Muscle layer of duodenum (tissue), 2 donors: ENCODE measurements around the gene NDUFS5.
"Not testable (repeated sequence)": the region's sequence is repeated elsewhere in the genome, so short reads cannot be mapped to it uniquely, and the experiment has no call there.

Experiments used
- H3K27ac ChIP-seq: one replicate; pipeline ENCODE4 v1.7.0; 2013; ENCODE audit warnings: mild to moderate bottlenecking, low read length
- H3K27me3 ChIP-seq: one replicate; pipeline ENCODE4 v1.7.0; 2013; ENCODE audit warnings: low read depth, mild to moderate bottlenecking, control low read depth, low read length
- H3K36me3 ChIP-seq, 2 donors: one replicate each; pipeline ENCODE4 v1.7.0; 2013; ENCODE audit warnings: low read length in 2 of 2, control low read depth in 1 of 2, mild to moderate bottlenecking in 1 of 2; ENCODE audit not compliant: insufficient read depth in 2 of 2, control insufficient read depth in 1 of 2
- H3K4me1 ChIP-seq, 2 donors: one replicate each; pipeline ENCODE4 v1.7.0; 2013; ENCODE audit warnings: low read length in 2 of 2, mild to moderate bottlenecking in 2 of 2, control low read depth in 1 of 2, moderate library complexity in 1 of 2; ENCODE audit not compliant: insufficient read depth in 2 of 2, control insufficient read depth in 1 of 2
- H3K4me3 ChIP-seq, 2 donors: one replicate each; pipeline ENCODE4 v1.7.0; 2013; ENCODE audit warnings: low read length in 2 of 2, low read depth in 1 of 2, mild to moderate bottlenecking in 1 of 2
- H3K9me3 ChIP-seq, 2 donors: one replicate each; pipeline ENCODE4 v1.7.0; 2013; ENCODE audit warnings: low read length in 2 of 2, control low read depth in 1 of 2, mild to moderate bottlenecking in 1 of 2; ENCODE audit not compliant: control insufficient read depth in 1 of 2
- donor health status: healthy.

NDUFS5 gene

GRCh38 chr1:39020494-39020893, 5.7 kb upstream of the NDUFS5 start:
- H3K27ac ChIP-seq, H3K36me3 ChIP-seq, H3K4me1 ChIP-seq, H3K4me3 ChIP-seq, H3K27me3 ChIP-seq, H3K9me3 ChIP-seq: not testable (repeated sequence)

DNA sequence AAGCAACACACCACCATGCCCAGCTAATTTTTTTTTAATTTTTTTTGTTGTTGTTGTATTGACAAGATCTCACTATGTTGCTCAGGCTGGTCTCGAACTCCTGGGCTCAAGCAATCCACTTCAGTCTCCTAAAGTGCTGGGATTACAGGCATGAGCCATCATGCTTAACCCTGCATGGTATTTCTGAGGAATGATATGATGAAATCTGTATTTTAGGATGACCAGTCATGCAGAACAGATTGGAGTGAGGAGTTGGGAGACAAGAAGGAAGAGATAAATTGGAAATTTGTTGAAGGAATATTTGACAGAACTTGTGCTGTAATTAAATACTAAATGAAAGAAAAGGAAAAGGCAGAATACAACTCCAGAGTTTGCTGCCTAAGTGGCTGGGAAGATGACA, 4.7 kb upstream of the NDUFS5 start:
- Histone ChIP-seq H3K9me3 (no peaks in the 10 kb centered on the region), H3K4me3 (no peak overlapping the region), H3K4me1 (peaks cover 0 to 7% of the 10 kb centered on the region in 2 donors), H3K27ac (no peak overlapping the region), H3K27me3 (no peaks in the 10 kb centered on the region), H3K36me3 (peaks cover 0 to 7% of the 10 kb centered on the region in 2 donors)

DNA sequence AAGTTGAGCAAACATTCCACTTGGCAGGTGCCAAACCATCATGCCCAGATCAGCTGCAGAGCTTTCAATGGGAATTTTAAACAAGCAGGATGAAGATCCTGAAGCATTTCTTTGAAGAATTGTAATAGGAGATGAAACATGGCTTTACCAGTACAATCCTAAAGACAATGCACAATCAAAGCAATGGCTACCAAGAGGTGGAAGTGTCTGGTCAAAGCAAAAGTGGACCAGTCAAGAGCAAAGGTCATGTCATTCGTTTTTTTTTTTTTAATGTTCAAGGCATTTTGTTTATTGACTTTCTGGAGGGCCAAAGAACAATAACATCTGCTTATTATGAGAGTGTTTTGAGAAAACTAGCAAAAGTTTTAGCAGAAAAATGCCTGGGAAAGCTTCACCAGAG, 3.0 kb upstream of the NDUFS5 start:
- Histone ChIP-seq H3K9me3 (no peaks in the 10 kb centered on the region), H3K4me3 (no peak overlapping the region), H3K36me3 (peaks cover 0 to 12% of the 10 kb centered on the region in 2 donors), H3K27me3 (no peaks in the 10 kb centered on the region), H3K4me1 (peaks cover 0 to 16% of the 10 kb centered on the region in 2 donors), H3K27ac (no peak overlapping the region)

DNA sequence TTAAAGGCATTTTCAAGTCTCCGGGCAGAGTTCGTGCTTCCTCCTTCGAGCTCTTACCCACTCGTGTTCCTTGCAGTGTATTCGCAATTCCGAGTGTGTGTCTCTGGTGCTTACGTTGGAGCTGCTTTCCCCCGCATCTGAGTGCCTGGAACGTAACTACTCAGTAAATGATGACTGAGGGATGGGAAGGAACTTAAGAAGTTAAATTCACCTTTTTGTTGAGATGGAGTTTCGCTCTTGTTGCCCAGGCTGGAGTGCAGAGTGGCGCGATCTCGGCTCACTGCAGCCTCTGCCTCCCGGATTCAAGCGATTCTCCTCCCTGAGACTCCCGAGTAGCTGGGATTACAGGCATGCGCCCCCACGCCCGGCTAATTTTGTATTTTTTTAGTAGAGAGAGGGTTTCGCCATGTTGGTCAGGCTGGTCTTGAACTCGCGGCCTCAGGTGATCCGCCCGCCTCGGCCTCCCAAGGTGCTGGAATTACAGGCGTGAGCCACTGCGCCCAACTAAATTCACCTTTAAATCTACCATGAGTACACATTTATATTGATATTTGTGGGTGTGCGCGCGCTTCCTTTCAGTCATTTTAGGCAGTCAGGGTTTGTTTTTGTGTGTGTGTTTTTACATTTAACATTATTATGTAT, 837 bp downstream of the NDUFS5 start:
- Histone ChIP-seq H3K9me3 (no peaks in the 10 kb centered on the region), H3K4me1 (peaks cover 0 to 16% of the 10 kb centered on the region in 2 donors), H3K36me3 (peaks cover 15 to 28% of the 10 kb centered on the region in 2 donors), H3K27me3 (no peaks in the 10 kb centered on the region), H3K4me3 (peak overlapping the region; percentile 81 to 96), H3K27ac (peak overlapping the region; percentile 100)

DNA sequence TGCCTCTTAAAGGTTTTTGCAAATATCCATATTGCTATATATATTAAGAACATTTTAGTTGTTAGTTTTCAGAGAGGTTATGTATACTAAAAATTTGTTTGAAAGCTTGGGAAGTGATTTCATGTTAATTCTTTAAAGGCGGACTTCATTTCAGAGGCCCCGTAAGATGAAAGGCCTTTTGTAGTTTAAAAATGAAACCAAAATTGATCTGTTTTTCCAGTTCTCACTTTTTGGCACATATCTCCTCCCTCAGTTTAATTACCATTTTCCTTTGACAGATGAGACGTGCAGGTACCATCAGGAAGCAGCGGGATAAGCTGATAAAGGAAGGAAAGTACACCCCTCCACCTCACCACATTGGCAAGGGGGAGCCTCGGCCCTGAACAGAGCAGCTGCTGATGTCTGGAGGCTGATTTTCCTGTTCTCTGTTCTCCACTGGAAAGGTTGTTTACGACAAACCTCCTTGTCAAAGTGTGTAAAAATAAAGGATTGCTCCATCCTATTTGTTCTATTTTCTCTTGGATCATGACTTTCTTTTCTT, 8.0 kb downstream of the NDUFS5 start:
- Histone ChIP-seq H3K4me3 (no peak overlapping the region), H3K27me3 (no peaks in the 10 kb centered on the region), H3K4me1 (no peaks in the 10 kb centered on the region), H3K27ac (no peak overlapping the region), H3K9me3 (no peaks in the 10 kb centered on the region), H3K36me3 (peaks cover 26 to 43% of the 10 kb centered on the region in 2 donors)

DNA sequence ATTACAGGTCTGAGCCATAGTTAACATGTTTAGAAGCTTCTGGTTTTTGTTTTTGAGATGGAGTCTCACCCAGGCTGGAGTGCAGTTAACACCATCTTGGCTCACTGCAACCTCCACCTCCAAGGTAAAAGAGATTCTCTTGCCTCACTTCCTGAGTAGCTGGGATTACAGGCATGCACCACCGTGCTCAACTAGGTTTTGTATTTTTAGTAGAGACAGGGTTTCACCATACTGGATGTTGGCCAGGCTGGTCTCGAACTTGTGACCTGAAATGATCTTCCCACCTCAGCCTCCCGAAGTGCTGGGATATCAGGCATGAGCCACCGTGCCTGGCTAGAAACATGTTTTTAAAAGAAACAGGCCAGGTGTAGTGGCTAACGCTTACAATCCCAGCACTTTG, 10.5 kb downstream of the NDUFS5 start:
- H3K27ac ChIP-seq = no peak overlapping the region
- H3K27me3 ChIP-seq = no peaks in the 10 kb centered on the region
- peaks cover 16 to 36% of the 10 kb centered on the region in 2 donors for H3K36me3 ChIP-seq
- H3K4me3 ChIP-seq = no peak overlapping the region
- H3K4me1 ChIP-seq = no peaks in the 10 kb centered on the region
- no peaks in the 10 kb centered on the region for H3K9me3 ChIP-seq

GRCh38 chr1:39043513-39043912, 17.4 kb downstream of the NDUFS5 start:
- Histone ChIP-seq H3K9me3 (no peaks in the 10 kb centered on the region), H3K36me3 (peaks cover 3 to 20% of the 10 kb centered on the region in 2 donors), H3K27ac (no peak overlapping the region)

GRCh38 chr1:39044762-39045161, 18.6 kb downstream of the NDUFS5 start:
- no peaks in the 10 kb centered on the region for H3K4me1 ChIP-seq
- no peaks in the 10 kb centered on the region for H3K27me3 ChIP-seq
- H3K36me3 ChIP-seq = peaks cover 3 to 20% of the 10 kb centered on the region in 2 donors
- no peaks in the 10 kb centered on the region for H3K9me3 ChIP-seq
- no peak overlapping the region for H3K27ac ChIP-seq
- H3K4me3 ChIP-seq = no peak overlapping the region

More at GRCh38 chr1:39043513-39043912, 17.4 kb downstream of the NDUFS5 start:
- no peaks in the 10 kb centered on the region for H3K27me3 ChIP-seq
- H3K4me1 ChIP-seq = no peaks in the 10 kb centered on the region
- H3K4me3 ChIP-seq = no peak overlapping the region

DNA sequence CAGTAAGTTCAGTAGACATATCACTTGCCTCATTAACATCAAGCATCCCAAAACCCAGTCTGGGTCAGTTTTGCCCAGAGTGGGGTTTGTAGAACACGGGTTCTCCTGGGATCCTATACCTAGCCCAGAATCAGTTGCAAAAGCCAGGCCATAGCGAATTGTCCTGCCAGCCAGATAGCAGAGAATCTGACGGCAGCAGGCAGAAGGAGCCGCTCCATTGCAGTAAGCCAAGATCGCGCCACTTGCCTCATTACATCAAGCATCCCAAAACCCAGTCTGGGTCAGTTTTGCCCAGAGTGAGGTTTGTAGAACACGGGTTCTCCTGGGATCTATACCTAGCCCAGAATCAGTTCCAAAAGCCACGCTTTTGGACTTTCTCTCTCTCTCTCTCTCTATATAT, 19.1 kb downstream of the NDUFS5 start:
- Histone ChIP-seq H3K9me3 (no peaks in the 10 kb centered on the region), H3K27ac (no peak overlapping the region), H3K4me1 (no peaks in the 10 kb centered on the region), H3K4me3 (no peak overlapping the region), H3K27me3 (no peaks in the 10 kb centered on the region), H3K36me3 (peaks cover 3 to 20% of the 10 kb centered on the region in 2 donors)

DNA sequence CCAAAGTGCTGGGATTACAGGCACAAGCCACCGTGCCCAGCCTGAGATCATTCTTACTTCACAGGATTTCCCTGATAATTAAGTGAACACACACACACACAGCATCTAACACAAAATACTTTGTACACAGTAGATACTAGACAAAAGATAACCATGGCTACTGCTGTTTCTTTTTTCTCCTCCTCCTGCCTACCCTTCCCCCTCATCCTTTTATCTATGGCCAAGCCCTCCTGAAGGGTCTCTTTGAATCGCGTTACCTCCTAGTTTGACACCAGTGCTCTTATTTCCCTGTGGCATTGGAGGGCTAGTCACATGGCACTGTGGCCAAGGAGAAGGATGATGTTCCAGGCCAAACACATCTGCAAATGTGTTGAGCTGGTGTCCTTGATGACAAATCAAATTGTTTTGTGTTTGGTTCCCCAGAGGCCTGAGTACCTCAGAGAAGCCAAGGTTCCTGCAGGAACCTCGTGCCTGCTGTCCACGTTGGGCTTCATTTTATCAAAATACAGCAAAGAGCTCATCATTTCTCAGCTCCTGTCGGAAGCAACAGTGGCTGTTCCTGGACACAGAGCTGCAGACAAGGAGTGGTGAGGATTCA, 20.6 kb downstream of the NDUFS5 start:
- H3K9me3 ChIP-seq = no peaks in the 10 kb centered on the region
- no peaks in the 10 kb centered on the region for H3K27me3 ChIP-seq
- peaks cover under 1 to 15% of the 10 kb centered on the region in 2 donors for H3K36me3 ChIP-seq
- peak overlapping the region; percentile 74 for H3K27ac ChIP-seq
- no peaks in the 10 kb centered on the region for H3K4me1 ChIP-seq
- no peak overlapping the region for H3K4me3 ChIP-seq

DNA sequence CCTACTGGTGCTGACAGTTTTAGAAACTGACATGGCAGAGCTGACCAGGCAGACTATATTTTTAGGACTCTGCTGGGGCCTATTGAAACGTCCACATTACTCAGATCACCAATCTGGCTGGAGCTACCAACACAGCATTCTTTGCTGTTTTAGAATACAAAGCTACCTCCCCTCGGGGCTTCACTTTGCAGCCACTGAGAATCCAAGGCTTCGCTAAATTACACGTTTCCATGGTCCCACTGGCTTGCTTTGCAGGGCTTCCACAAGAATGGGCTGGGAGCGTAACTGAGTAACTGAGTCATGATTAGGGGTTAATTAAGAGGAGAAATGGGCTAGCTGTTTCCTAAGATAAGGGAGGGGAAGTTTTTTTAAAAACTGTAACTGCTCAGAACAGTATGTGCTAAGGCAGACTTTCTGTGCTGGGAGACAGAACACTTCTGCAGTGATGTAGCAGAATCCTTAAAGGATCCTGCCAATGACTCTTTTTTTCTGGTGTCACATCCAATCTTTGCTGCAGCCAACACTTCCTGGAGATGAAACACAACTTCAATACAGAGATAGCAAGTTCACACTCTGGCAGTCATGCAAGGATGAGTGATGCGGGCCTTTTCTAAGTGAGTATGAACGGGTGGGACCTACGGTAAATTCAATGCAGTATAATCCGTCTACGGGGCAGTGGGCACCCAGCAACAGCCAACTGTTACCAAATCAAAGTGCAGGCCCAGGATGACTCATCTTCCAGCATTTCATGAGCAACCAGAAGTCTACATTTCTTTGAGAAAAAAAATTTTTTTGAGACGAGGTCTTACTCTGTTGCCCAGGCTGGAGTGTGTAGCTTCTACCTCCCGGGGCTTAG, 21.5 kb downstream of the NDUFS5 start:
- Histone ChIP-seq H3K27ac (no peak overlapping the region), H3K36me3 (peaks cover 0 to 12% of the 10 kb centered on the region in 2 donors), H3K4me1 (no peaks in the 10 kb centered on the region), H3K27me3 (no peaks in the 10 kb centered on the region), H3K4me3 (no peak overlapping the region), H3K9me3 (no peaks in the 10 kb centered on the region)
